ENCODE results near the gene DNAJC22.

DNA sequence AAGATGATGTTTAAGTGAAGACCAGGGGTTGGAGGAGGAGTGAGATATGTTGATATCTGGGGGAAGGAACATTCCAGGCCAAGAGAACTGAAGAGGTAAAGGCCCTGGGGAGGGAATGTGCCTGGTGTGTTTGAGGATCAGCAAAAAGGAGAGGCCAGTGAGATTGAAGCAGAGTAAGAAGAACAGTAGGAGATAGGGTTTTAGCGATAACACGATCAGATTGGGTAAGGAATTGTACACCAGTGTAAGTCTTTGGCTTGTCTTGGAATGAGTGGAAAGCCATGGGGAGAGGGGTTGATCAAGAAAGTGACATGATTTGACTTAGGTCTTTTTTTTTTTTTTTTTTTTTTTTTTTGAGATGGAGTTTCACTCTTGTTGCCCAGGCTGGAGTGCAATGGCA lies 18.8 kb upstream of the DNAJC22 start:
- TF ChIP-seq FOXK2 (IDR thresholded peaks at IDR 0.05) (no peak), HDGF (IDR thresholded peaks at IDR 0.05; ENCODE audit: borderline replicate concordance) (no peak), FOXM1 (IDR thresholded peaks at IDR 0.05; ENCODE audit: borderline replicate concordance) (no peak), FOXA1 (IDR thresholded peaks at IDR 0.05) (no peak), LEF1 (IDR thresholded peaks at IDR 0.05; ENCODE audit: borderline replicate concordance) (no peak), NFRKB (IDR thresholded peaks at IDR 0.05) (no peak), ELF4 (IDR thresholded peaks at IDR 0.05) (no peak), L3MBTL2 (conservative IDR thresholded peaks at IDR 0.05) (no peak), SUZ12 (IDR thresholded peaks at IDR 0.05) (no peak), SP1 (IDR thresholded peaks at IDR 0.05) (no peak), CTBP1 (IDR thresholded peaks at IDR 0.05; ENCODE audit: borderline replicate concordance) (no peak), BHLHE40 (IDR thresholded peaks at IDR 0.05; ENCODE audit: borderline replicate concordance) (no peak), ZNF384 (IDR thresholded peaks at IDR 0.05) (no peak)

All from HEK293T (cell line).